NB4 (cell line): ENCODE data around the gene TM9SF2.

Experiments used
- MYC ChIP-seq: IDR thresholded peaks from 2 replicates; pipeline ENCODE4 v1.6.1; 2011; ENCODE audit warnings: low read depth, low read length
- POLR2A ChIP-seq: IDR thresholded peaks from 2 replicates; pipeline ENCODE4 v1.6.1; 2011; ENCODE audit warnings: mild to moderate bottlenecking; ENCODE audit not compliant: insufficient read length; ENCODE audit errors: extremely low read depth
- TF ChIP-seq, protein P1 (sequence below): IDR thresholded peaks from one replicate; pipeline ENCODE4 v1.5.1; 2012; ENCODE audit warnings: low read depth, low read length

DNA sequence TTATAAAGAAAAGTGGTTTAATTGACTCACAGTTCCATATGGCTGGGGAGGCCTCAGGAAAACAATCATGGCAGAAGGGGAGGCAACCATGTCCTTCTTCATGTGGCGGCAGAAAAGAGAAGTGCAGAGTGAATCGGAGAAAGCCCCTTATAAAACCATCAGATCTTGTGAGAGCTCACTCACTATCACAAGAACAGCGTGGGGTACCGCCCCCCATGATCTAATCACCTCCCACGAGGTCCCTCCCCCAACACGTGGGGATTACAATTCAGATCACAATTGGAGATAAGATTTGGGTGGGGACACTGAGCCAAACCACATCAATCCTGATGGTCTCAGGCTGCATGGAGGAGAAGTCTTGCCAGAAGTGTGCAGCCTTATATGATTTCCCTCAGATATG is 26.0 kb downstream of the TM9SF2 start:
- TF ChIP-seq, protein P1, sequence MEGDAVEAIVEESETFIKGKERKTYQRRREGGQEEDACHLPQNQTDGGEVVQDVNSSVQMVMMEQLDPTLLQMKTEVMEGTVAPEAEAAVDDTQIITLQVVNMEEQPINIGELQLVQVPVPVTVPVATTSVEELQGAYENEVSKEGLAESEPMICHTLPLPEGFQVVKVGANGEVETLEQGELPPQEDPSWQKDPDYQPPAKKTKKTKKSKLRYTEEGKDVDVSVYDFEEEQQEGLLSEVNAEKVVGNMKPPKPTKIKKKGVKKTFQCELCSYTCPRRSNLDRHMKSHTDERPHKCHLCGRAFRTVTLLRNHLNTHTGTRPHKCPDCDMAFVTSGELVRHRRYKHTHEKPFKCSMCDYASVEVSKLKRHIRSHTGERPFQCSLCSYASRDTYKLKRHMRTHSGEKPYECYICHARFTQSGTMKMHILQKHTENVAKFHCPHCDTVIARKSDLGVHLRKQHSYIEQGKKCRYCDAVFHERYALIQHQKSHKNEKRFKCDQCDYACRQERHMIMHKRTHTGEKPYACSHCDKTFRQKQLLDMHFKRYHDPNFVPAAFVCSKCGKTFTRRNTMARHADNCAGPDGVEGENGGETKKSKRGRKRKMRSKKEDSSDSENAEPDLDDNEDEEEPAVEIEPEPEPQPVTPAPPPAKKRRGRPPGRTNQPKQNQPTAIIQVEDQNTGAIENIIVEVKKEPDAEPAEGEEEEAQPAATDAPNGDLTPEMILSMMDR, result no peak
- TF ChIP-seq MYC (no peak), POLR2A (no peak)
